Stimulated activated effector memory CD8-positive, alpha-beta T cell treated with anti-CD3 and anti-CD28 coated beads, Interleukin-12 subunit alpha, Interleukin-12 subunit beta, amount 100 ng/mL, for 72 hours (primary cell): ENCODE measurements around the gene MAPT.
A peak's percentile ranks its signal among the peaks of the same experiment; 100 is the strongest.

ENCODE experiments used
- ATAC-seq: fragments of 150-1000 bp; cut with Tn5 transposase; 2 replicates; pipeline ENCODE4 v1.10.0; 2021
- DNase-seq, 2 donors: peaks; one replicate each; pipeline ENCODE4 v3.0.0; 2021 to 2022; ENCODE audit warnings: low spot score in 2 of 2
- H3K27ac Mint-ChIP-seq: one replicate; pipeline ENCODE4 v1.8.0; 2022; ENCODE audit warnings: mild to moderate bottlenecking, mixed read lengths
- H3K36me3 Mint-ChIP-seq: one replicate; pipeline ENCODE4 v1.8.0; 2022; ENCODE audit warnings: mild to moderate bottlenecking, mixed read lengths
- H3K4me1 Mint-ChIP-seq: one replicate; pipeline ENCODE4 v1.8.0; 2022; ENCODE audit warnings: mixed read lengths
- H3K4me3 Mint-ChIP-seq: one replicate; pipeline ENCODE4 v1.8.0; 2022; ENCODE audit warnings: mild to moderate bottlenecking, mixed read lengths
- H3K9me3 Mint-ChIP-seq: one replicate; pipeline ENCODE4 v1.8.0; 2022; ENCODE audit warnings: mixed read lengths

MAPT gene

GRCh38 chr17:46061435-46061834, 167.1 kb downstream of the MAPT start:
- peaks cover 94% of the 10 kb centered on the region for H3K36me3 Mint-ChIP-seq
- no peak overlapping the region for H3K4me3 Mint-ChIP-seq
- H3K27ac Mint-ChIP-seq, result no peak overlapping the region
- peaks cover 36% of the 10 kb centered on the region for H3K4me1 Mint-ChIP-seq
- ATAC-seq (no peak), DNase-seq (no peak)
- no peaks in the 10 kb centered on the region for H3K9me3 Mint-ChIP-seq

- H3K4me1 Mint-ChIP-seq, result peaks cover 28% of the 10 kb centered on the region
- H3K9me3 Mint-ChIP-seq, result no peaks in the 10 kb centered on the region
- ATAC-seq (no peak), DNase-seq (no peak)
- peaks cover 91% of the 10 kb centered on the region for H3K36me3 Mint-ChIP-seq
- H3K27ac Mint-ChIP-seq, result no peak overlapping the region
- no peak overlapping the region for H3K4me3 Mint-ChIP-seq
Measured at GRCh38 chr17:46063241-46063640, 168.9 kb downstream of the MAPT start.

GRCh38 chr17:46064460-46064859, 170.1 kb downstream of the MAPT start:
- no peak for DNase-seq
- H3K4me1 Mint-ChIP-seq, result peaks cover 19% of the 10 kb centered on the region
- no peak overlapping the region for H3K27ac Mint-ChIP-seq
- no peaks in the 10 kb centered on the region for H3K9me3 Mint-ChIP-seq
- ATAC-seq, result no peak
- peaks cover 83% of the 10 kb centered on the region for H3K36me3 Mint-ChIP-seq
- no peak overlapping the region for H3K4me3 Mint-ChIP-seq

GRCh38 chr17:46071796-46072195, 177.4 kb downstream of the MAPT start:
- peaks cover 25% of the 10 kb centered on the region for H3K4me1 Mint-ChIP-seq
- no peaks in the 10 kb centered on the region for H3K9me3 Mint-ChIP-seq
- H3K36me3 Mint-ChIP-seq, result peaks cover 43% of the 10 kb centered on the region
- DNase-seq (no peak), ATAC-seq (no peak)
- no peak overlapping the region for H3K4me3 Mint-ChIP-seq
- peak overlapping the region; percentile 52 for H3K27ac Mint-ChIP-seq

DNA sequence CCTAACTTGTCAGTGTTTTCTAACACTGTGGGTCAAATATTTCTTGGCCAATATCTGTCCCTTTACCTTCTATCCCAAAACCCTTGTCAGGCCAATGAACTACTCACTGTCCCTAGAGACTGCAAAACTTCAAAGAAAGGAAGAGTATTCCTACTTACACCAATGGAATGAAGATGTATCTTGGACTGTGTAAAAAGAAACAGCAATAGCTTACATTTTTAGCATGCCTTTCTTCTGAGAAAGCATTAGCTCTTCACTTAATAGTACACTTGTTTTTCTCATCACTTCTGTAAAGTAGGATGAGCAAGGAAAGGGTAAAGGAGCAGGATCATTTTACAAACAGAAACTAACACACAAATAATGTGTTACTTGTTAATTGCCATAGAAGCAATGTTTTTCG, 178.6 kb downstream of the MAPT start:
- ATAC-seq, result no peak
- Mint-ChIP-seq H3K4me3 (no peak overlapping the region), H3K4me1 (peaks cover 21% of the 10 kb centered on the region), H3K36me3 (peaks cover 41% of the 10 kb centered on the region), H3K9me3 (no peaks in the 10 kb centered on the region), H3K27ac (no peak overlapping the region)
- no peak for DNase-seq

- H3K36me3 Mint-ChIP-seq, result peaks cover 51% of the 10 kb centered on the region
- no peak overlapping the region for H3K27ac Mint-ChIP-seq
- peaks cover 31% of the 10 kb centered on the region for H3K4me1 Mint-ChIP-seq
- no peak overlapping the region for H3K4me3 Mint-ChIP-seq
- H3K9me3 Mint-ChIP-seq, result no peaks in the 10 kb centered on the region
- ATAC-seq (no peak), DNase-seq (no peak)
Measured at GRCh38 chr17:46074540-46074939, 180.2 kb downstream of the MAPT start.
